Measurements from ENCODE around the gene MX1. TPM values are rescaled to one million over a fixed set of nuclear protein-coding genes. Genes with fewer than 3 reads are reported as not detected.

MX1 gene
- total RNA-seq, 1 experiment from 2014 or later: 6.4 TPM

DNA sequence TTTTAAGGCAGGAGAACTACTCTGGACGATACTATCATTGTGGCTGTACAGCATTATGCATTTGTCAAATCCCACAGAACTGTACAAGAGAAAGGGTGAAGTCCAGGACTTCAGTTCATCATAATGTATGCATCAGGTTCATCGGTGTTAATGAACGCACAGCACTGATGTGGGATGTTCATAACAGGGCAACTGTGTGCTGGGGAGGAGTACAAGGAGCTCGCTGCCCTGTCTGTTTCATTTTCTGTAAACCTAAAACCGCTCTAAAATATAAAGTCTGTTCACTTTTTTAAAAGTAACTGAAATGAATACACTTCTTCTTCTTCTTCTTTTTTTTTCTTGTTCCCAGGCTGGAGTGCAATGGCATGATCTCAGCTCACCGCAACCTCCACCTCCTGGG lies 56.9 kb downstream of the MX1 start:
- Histone ChIP-seq H4K20me1 (ENCODE audit: insufficient read depth) (no peaks in the 10 kb centered on the region), H3K4me2 (no peak overlapping the region), H3K27ac (no peak overlapping the region), H3K9me2 (ENCODE audit: insufficient read depth) (no peaks in the 10 kb centered on the region), H3K27me3 (ENCODE audit: insufficient read depth, low read depth) (no peaks in the 10 kb centered on the region), H3F3A (ENCODE audit: insufficient read depth, low read depth) (peaks cover 11% of the 10 kb centered on the region; the same call in 1 of the 2 replicates), H3K79me2 (ENCODE audit: low read depth) (no peaks in the 10 kb centered on the region), H3K4me3 (no peak overlapping the region), H3K4me1 (replicated peaks; ENCODE audit: insufficient read depth) (peaks cover 11% of the 10 kb centered on the region), H2AFZ (no peak overlapping the region), H3K36me3 (ENCODE audit: low read depth) (no peaks in the 10 kb centered on the region), H3K9me3 (ENCODE audit: insufficient read depth, low read depth) (no peaks in the 10 kb centered on the region)
- DNase-seq: no peak
- POLR2A ChIA-PET (ENCODE audit: unreplicated experiment): interaction anchor here (0.5 kb wide), 1 partner anchor 81 kb away, joined by 5 read pairs; no protein-coding TSS in a partner anchor
- TF ChIP-seq, protein P1, sequence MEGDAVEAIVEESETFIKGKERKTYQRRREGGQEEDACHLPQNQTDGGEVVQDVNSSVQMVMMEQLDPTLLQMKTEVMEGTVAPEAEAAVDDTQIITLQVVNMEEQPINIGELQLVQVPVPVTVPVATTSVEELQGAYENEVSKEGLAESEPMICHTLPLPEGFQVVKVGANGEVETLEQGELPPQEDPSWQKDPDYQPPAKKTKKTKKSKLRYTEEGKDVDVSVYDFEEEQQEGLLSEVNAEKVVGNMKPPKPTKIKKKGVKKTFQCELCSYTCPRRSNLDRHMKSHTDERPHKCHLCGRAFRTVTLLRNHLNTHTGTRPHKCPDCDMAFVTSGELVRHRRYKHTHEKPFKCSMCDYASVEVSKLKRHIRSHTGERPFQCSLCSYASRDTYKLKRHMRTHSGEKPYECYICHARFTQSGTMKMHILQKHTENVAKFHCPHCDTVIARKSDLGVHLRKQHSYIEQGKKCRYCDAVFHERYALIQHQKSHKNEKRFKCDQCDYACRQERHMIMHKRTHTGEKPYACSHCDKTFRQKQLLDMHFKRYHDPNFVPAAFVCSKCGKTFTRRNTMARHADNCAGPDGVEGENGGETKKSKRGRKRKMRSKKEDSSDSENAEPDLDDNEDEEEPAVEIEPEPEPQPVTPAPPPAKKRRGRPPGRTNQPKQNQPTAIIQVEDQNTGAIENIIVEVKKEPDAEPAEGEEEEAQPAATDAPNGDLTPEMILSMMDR (conservative IDR thresholded peaks at IDR 0.05): no peak
- no peak for TF ChIP-seq EZH2 (IDR thresholded peaks at IDR 0.05; ENCODE audit: low read depth)
- intact Hi-C loops (cut with micrococcal nuclease; ENCODE audit: unreplicated experiment): no loop called here
- no TSS peak for BruUV-seq (replicated peaks)
- CTCF ChIA-PET: no interaction called here

DNA sequence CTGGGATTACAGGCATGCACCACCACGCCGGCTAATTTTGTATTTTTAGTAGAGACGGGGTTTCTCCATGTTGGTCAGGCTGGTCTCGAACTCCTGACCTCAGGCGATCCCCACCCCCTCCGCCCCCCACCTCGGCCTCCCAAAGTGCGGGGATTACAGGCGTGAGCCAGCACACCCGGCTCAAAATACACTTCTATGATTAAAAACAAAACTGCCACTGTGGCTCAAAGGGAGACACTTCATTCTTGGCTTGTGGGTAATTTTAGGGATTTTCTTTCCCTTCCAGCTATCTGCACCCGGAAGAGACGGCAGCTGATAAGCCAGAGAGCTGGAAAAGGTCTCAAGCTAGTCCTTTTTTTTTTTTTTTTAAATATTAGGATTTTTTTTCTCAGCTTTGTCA lies 57.4 kb downstream of the MX1 start:
- Histone ChIP-seq H3K27me3 (ENCODE audit: insufficient read depth, low read depth) (no peaks in the 10 kb centered on the region), H3K9me2 (ENCODE audit: insufficient read depth) (no peaks in the 10 kb centered on the region), H3K79me2 (ENCODE audit: low read depth) (no peaks in the 10 kb centered on the region), H4K20me1 (ENCODE audit: insufficient read depth) (no peaks in the 10 kb centered on the region), H3K4me2 (no peak overlapping the region), H3K9me3 (ENCODE audit: insufficient read depth, low read depth) (no peaks in the 10 kb centered on the region), H3K4me3 (no peak overlapping the region), H3K36me3 (ENCODE audit: low read depth) (no peaks in the 10 kb centered on the region), H3K27ac (no peak overlapping the region), H3F3A (ENCODE audit: insufficient read depth, low read depth) (peaks cover 10% of the 10 kb centered on the region; the same call in 1 of the 2 replicates), H2AFZ (no peak overlapping the region), H3K4me1 (replicated peaks; ENCODE audit: insufficient read depth) (peaks cover 9% of the 10 kb centered on the region)
- intact Hi-C loops (cut with micrococcal nuclease; ENCODE audit: unreplicated experiment): no loop called here
- ChIA-PET CTCF (no interaction called here), POLR2A (ENCODE audit: unreplicated experiment) (no interaction called here)
- TF ChIP-seq EZH2 (IDR thresholded peaks at IDR 0.05; ENCODE audit: low read depth): no peak
- TF ChIP-seq, protein P1 (conservative IDR thresholded peaks at IDR 0.05): no peak
- BruUV-seq (replicated peaks): no TSS peak
- no peak for DNase-seq

DNA sequence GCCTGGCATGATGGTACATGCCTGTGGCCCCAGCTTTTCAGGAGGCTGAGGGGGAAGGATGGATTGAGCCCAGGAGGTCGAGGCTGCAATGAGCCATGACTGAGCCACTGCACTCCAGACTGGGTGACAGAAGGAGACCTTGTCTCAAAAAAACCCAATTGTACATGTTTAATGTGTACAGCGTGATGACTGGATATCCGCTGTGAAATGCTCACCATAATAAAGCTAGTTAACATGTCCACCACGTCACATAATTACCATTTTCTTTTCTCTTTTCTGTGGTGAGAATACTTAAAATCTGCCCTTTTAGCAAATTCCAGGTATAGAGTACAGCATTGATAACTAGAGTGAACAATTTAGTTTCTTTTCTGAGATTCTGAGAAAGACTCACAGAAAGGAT lies 57.9 kb downstream of the MX1 start:
- intact Hi-C loops (cut with micrococcal nuclease; ENCODE audit: unreplicated experiment): no loop called here
- Histone ChIP-seq H3K9me2 (ENCODE audit: insufficient read depth) (no peaks in the 10 kb centered on the region), H3K9me3 (ENCODE audit: insufficient read depth, low read depth) (no peaks in the 10 kb centered on the region), H3K4me1 (replicated peaks; ENCODE audit: insufficient read depth) (peaks cover 4% of the 10 kb centered on the region; the same call in 1 of the 2 replicates), H2AFZ (no peak overlapping the region), H4K20me1 (ENCODE audit: insufficient read depth) (no peaks in the 10 kb centered on the region), H3F3A (ENCODE audit: insufficient read depth, low read depth) (peaks cover 4% of the 10 kb centered on the region; the same call in 1 of the 2 replicates), H3K27me3 (ENCODE audit: insufficient read depth, low read depth) (no peaks in the 10 kb centered on the region), H3K36me3 (ENCODE audit: low read depth) (no peaks in the 10 kb centered on the region), H3K4me3 (no peak overlapping the region), H3K27ac (no peak overlapping the region), H3K4me2 (no peak overlapping the region), H3K79me2 (ENCODE audit: low read depth) (no peaks in the 10 kb centered on the region)
- no peak for DNase-seq
- CTCF ChIA-PET: no interaction called here
- POLR2A ChIA-PET (ENCODE audit: unreplicated experiment): no interaction called here
- TF ChIP-seq EZH2 (IDR thresholded peaks at IDR 0.05; ENCODE audit: low read depth): no peak
- TF ChIP-seq, protein P1 (conservative IDR thresholded peaks at IDR 0.05): no peak
- no TSS peak for BruUV-seq (replicated peaks)

Data from PC-9 (cell line).